GM12878 (cell line): ENCODE results near the gene ZNF771. TPM values are rescaled to one million over a fixed set of nuclear protein-coding genes. Genes with fewer than 3 reads are reported as not detected.

Experiments
- ATF7 ChIP-seq: fragments of 450-650 bp; IDR thresholded peaks from 2 replicates; pipeline ENCODE4 v1.6.1; 2016; ENCODE audit warnings: low read depth, mild to moderate bottlenecking
- CHD4 ChIP-seq: fragments of 200-600 bp; sonication (generic); IDR thresholded peaks from 2 replicates; pipeline ENCODE4 v1.6.1; 2016; ENCODE audit warnings: mild to moderate bottlenecking
- E2F8 ChIP-seq: fragments of 450-650 bp; IDR thresholded peaks from 2 replicates; pipeline ENCODE4 v1.6.1; 2018; ENCODE audit warnings: mild to moderate bottlenecking, low read depth, moderate library complexity; ENCODE audit not compliant: partially characterized antibody
- EP300 ChIP-seq, 2 experiments: fragments of 150-350 bp in 1 of 2; IDR thresholded peaks; 2 replicates each; pipeline ENCODE4 v1.6.1; 2011 to 2012; ENCODE audit warnings: low read depth in 2 of 2, low read length in 2 of 2, borderline replicate concordance in 1 of 2, improper control_type of control experiment in 1 of 2, inconsistent platforms in 1 of 2; ENCODE audit not compliant: control insufficient read depth in 1 of 2
- IKZF2 ChIP-seq, 2 experiments: fragments of 450-650 bp; IDR thresholded peaks; 2 replicates each; pipeline ENCODE4 v1.6.1; 2017; ENCODE audit warnings: mild to moderate bottlenecking in 2 of 2, moderate library complexity in 2 of 2
- IRF4 ChIP-seq: IDR thresholded peaks from 2 replicates; pipeline ENCODE4 v1.6.1; 2011; ENCODE audit warnings: low read depth, low read length
- KLF5 ChIP-seq: fragments of 450-650 bp; IDR thresholded peaks from 2 replicates; pipeline ENCODE4 v1.6.1; 2014; ENCODE audit warnings: mild to moderate bottlenecking; ENCODE audit not compliant: partially characterized antibody
- MAX ChIP-seq: IDR thresholded peaks from 2 replicates; pipeline ENCODE4 v1.6.1; 2012; ENCODE audit warnings: low read depth, low read length, improper control_type of control experiment
- MEF2A ChIP-seq: IDR thresholded peaks from 2 replicates; pipeline ENCODE4 v1.6.1; 2011; ENCODE audit warnings: low read depth, mild to moderate bottlenecking, low read length, moderate library complexity; ENCODE audit not compliant: insufficient read depth
- MLLT1 ChIP-seq: fragments of 450-650 bp; IDR thresholded peaks from 2 replicates; pipeline ENCODE4 v1.6.1; 2016; ENCODE audit warnings: mild to moderate bottlenecking
- MTA2 ChIP-seq: fragments of 450-650 bp; IDR thresholded peaks from 2 replicates; pipeline ENCODE4 v1.6.1; 2016; ENCODE audit warnings: low read depth, mild to moderate bottlenecking, moderate library complexity
- MYC ChIP-seq: IDR thresholded peaks from 2 replicates; pipeline ENCODE4 v1.6.1; 2011; ENCODE audit warnings: mild to moderate bottlenecking, low read length, moderate library complexity, inconsistent platforms; ENCODE audit not compliant: insufficient read depth, insufficient replicate concordance, insufficient read length, severe bottlenecking
- NFYB ChIP-seq: IDR thresholded peaks from 2 replicates; pipeline ENCODE4 v1.6.1; 2011; ENCODE audit warnings: low read depth, mild to moderate bottlenecking, low read length, improper control_type of control experiment, moderate library complexity; ENCODE audit not compliant: insufficient read depth
- SIX5 ChIP-seq: IDR thresholded peaks from 2 replicates; pipeline ENCODE4 v1.6.1; 2011; ENCODE audit warnings: mild to moderate bottlenecking, low read depth, low read length, moderate library complexity; ENCODE audit not compliant: severe bottlenecking
- SUPT20H ChIP-seq: IDR thresholded peaks from 2 replicates; pipeline ENCODE4 v1.6.1; 2011; ENCODE audit warnings: low read depth, mild to moderate bottlenecking, low read length, moderate library complexity, borderline replicate concordance; ENCODE audit not compliant: control insufficient read depth
- TARDBP ChIP-seq: IDR thresholded peaks from 2 replicates; pipeline ENCODE4 v1.6.1; 2016; ENCODE audit warnings: borderline replicate concordance
- ZBTB11 ChIP-seq: fragments of 450-650 bp; formaldehyde crosslinking; IDR thresholded peaks from 2 replicates; pipeline ENCODE4 v1.5.0; 2022; ENCODE audit warnings: mild to moderate bottlenecking, missing genetic modification characterization
- ZBTB33 ChIP-seq: fragments of 450-650 bp; IDR thresholded peaks from 2 replicates; pipeline ENCODE4 v1.6.1; 2017; ENCODE audit warnings: mild to moderate bottlenecking
- ZNF24 ChIP-seq: fragments of 450-650 bp; IDR thresholded peaks from 2 replicates; pipeline ENCODE4 v1.6.1; 2017; ENCODE audit warnings: antibody characterized with exemption, mild to moderate bottlenecking
- ZNF622 ChIP-seq: fragments of 450-650 bp; IDR thresholded peaks from 2 replicates; pipeline ENCODE4 v1.6.1; 2017; ENCODE audit warnings: mild to moderate bottlenecking, inconsistent platforms
- ZSCAN29 ChIP-seq: fragments of 450-650 bp; IDR thresholded peaks from 2 replicates; pipeline ENCODE4 v1.6.1; 2017; ENCODE audit warnings: mild to moderate bottlenecking, moderate library complexity
- polyA plus RNA-seq, 11 experiments: library from polyadenylated mRNA; depleted of rRNA in 4 of 11; unstranded in 6 of 11; stranded (reverse) in 5 of 11; fragments of >200 nt; fragmentation: Nextera tagmentation in 4 of 11; fragmentation: Illumina TruSeq in 1 of 11; extraction: Ambion mirVana in 4 of 11; extraction: Trizol in 1 of 11; gene quantifications; 1 replicate in 1 of 11; 2 replicates in 10 of 11; pipeline versions ENCODE4 v1.2.1 to v1.2.3, GENCODE V29; 2011 to 2016; ENCODE audit warnings: inconsistent platforms in 2 of 11, missing spikeins in 2 of 11, low read depth in 1 of 11
- total RNA-seq, 4 experiments: library from RNA; depleted of rRNA in 3 of 4; stranded (reverse); fragments of >200 nt in 3 of 4; fragmentation: Illumina TruSeq in 1 of 4; extraction: Trizol in 1 of 4; gene quantifications; 2 replicates each; pipeline versions ENCODE4 v1.2.1 to v1.2.3, GENCODE V29; 2013 to 2021

The ZNF771 gene
- total and polyA plus RNA-seq, 10 of the 15 experiments (the other 5 are each of a cell fraction or from before 2014, with no cell fraction given): 0.98 to 7.6 (median 3.7) TPM

- no peak for TF ChIP-seq ZBTB11 (CRISPR knock-in tag)
- no peak for TF ChIP-seq ZNF24
- no peak for TF ChIP-seq CHD4
- TF ChIP-seq IKZF2 (IDR thresholded peaks at IDR 0.05): no peak
- TF ChIP-seq SIX5: no peak
- TF ChIP-seq SUPT20H: no peak
- TF ChIP-seq ZSCAN29: no peak
- TF ChIP-seq MYC: no peak
- 0 out of 4 replicates have a peak, but pooled peaks of 1 of the 2 experiments have one; percentile 5 for TF ChIP-seq EP300 (IDR thresholded peaks at IDR 0.05; ENCODE audit: borderline replicate concordance in 1 of 2, control insufficient read depth in 1 of 2, low read depth in 2 of 2, low read length in 2 of 2)
- no peak for TF ChIP-seq MAX
- TF ChIP-seq E2F8: no peak
- no peak for TF ChIP-seq MEF2A
- peak; percentile 28; the same call in 1 of the 2 replicates for TF ChIP-seq MTA2
- no peak for TF ChIP-seq IRF4
- TF ChIP-seq KLF5: no peak
- TF ChIP-seq ZNF622: no peak
- TF ChIP-seq MLLT1: no peak
- TF ChIP-seq NFYB: no peak
- TF ChIP-seq ZBTB33: no peak
- TF ChIP-seq ATF7: peak; percentile 82
- no peak for TF ChIP-seq TARDBP
Measured at GRCh38 chr16:30377812-30378235, 29.6 kb upstream of the ZNF771 start (continued).
